Loucy (cell line): ENCODE data around the gene NOX4.
"Not testable (repeated sequence)": the region's sequence is repeated elsewhere in the genome, so short reads cannot be mapped to it uniquely, and the experiment has no call there.

Experiments used
- CTCF ChIP-seq: fragments of 200-600 bp; sonication (generic); conservative IDR thresholded peaks from 2 replicates; pipeline ENCODE4 v1.5.1; 2014; ENCODE audit warnings: mild to moderate bottlenecking, antibody characterized with exemption, low read length
- EZH2phosphoT487 ChIP-seq: fragments of 200-600 bp; IDR thresholded peaks from 2 replicates; pipeline ENCODE4 v1.6.1; 2018; ENCODE audit warnings: antibody characterized with exemption, mild to moderate bottlenecking, moderate library complexity, borderline replicate concordance

GRCh38 chr11:89387501-89387900 lies 103.7 kb downstream of the NOX4 start:
- TF ChIP-seq CTCF, EZH2phosphoT487: not testable (repeated sequence)
